HepG2 (cell line): ENCODE results near the gene MSANTD2. TPM values are rescaled to one million over a fixed set of nuclear protein-coding genes. Genes with fewer than 3 reads are reported as not detected.

Source experiments
- ATAC-seq: fragments of 200-7000 bp; cut with Tn5 transposase; 3 replicates; pipeline ENCODE4 v1.9.1; 2020; ENCODE audit warnings: mild to moderate bottlenecking, moderate library complexity
- BruUV-seq: library from RNA; stranded (reverse); fragments of 400-500 nt; replicated peaks from 2 replicates; lab custom pipeline; 2021; lab: Mats Ljungman, UMichigan
- CTCF ChIA-PET: fragments of 300-600 bp; formaldehyde crosslinking; extraction: SDS; loops from one replicate; lab custom pipeline; 2021; ENCODE audit warnings: low total read pairs, inconsistent platforms, low intra/inter-chr PET ratio; lab: Yijun Ruan, JAX
- POLR2A ChIA-PET: fragments of 350-600 bp; sonication (Branson Sonifier 250); formaldehyde crosslinking; loops from one replicate; lab custom pipeline; 2020; ENCODE audit warnings: antibody characterized with exemption, inconsistent platforms; lab: Yijun Ruan, JAX
- DNase-seq: peaks from one replicate; pipeline ENCODE4 v3.0.0-alpha.2; 2015; ENCODE audit warnings: low spot score
- FAIRE-seq: peaks from 3 replicates; lab custom pipeline; 2011; peaks lifted over from hg19 to GRCh38; lab: Jason Lieb, UNC
- H2AFZ ChIP-seq: one replicate; pipeline ENCODE4 v1.6.1; 2011; ENCODE audit warnings: low read length, inconsistent platforms
- H3K27ac ChIP-seq: fragments of 300-600 bp; 3 replicates; pipeline ENCODE4 v1.8.0; 2011; ENCODE audit warnings: mixed run types, mild to moderate bottlenecking, mixed read lengths, low read length, inconsistent platforms; ENCODE audit not compliant: insufficient read depth; ENCODE audit errors: extremely low read length
- H3K27me3 ChIP-seq, 2 experiments: fragments of 200-600 bp in 1 of 2; 2 replicates in 1 of 2; 3 replicates in 1 of 2; pipeline versions ENCODE4 v1.6.0 to v1.8.0; 2011; ENCODE audit warnings: low read length in 2 of 2, mild to moderate bottlenecking in 2 of 2, moderate library complexity in 2 of 2, inconsistent platforms in 1 of 2; ENCODE audit not compliant: insufficient read depth in 2 of 2, control insufficient read depth in 1 of 2
- H3K36me3 ChIP-seq, 2 experiments: fragments of 200-600 bp in 1 of 2; replicated peaks in 1 of 2; 2 replicates in 1 of 2; 3 replicates in 1 of 2; pipeline versions ENCODE4 v1.5.1 to v1.8.0; 2011; ENCODE audit warnings: low read length in 2 of 2, inconsistent platforms in 1 of 2; ENCODE audit not compliant: insufficient read depth in 2 of 2, control insufficient read depth in 1 of 2
- H3K4me1 ChIP-seq: 2 replicates; pipeline ENCODE4 v1.5.1; 2012; ENCODE audit warnings: low read length, inconsistent platforms; ENCODE audit not compliant: insufficient read depth
- H3K4me2 ChIP-seq: 2 replicates; pipeline ENCODE4 v1.6.0; 2011; ENCODE audit warnings: low read depth, low read length, inconsistent platforms
- H3K4me3 ChIP-seq, 3 experiments: fragments of 200-600 bp in 1 of 3; sonication (generic), shearing (Covaris generic) in 1 of 3; replicated peaks in 1 of 3; 2 replicates each; pipeline ENCODE4 v1.5.1; 2011 to 2016; ENCODE audit warnings: low read length in 3 of 3, inconsistent platforms in 2 of 3, low read depth in 2 of 3, mild to moderate bottlenecking in 2 of 3, control low read depth in 1 of 3, mixed read lengths in 1 of 3; ENCODE audit not compliant: insufficient read depth in 1 of 3
- H3K79me2 ChIP-seq: one replicate; pipeline ENCODE4 v1.6.1; 2011; ENCODE audit warnings: low read length, inconsistent platforms; ENCODE audit not compliant: insufficient read depth
- H3K9ac ChIP-seq: 2 replicates; pipeline ENCODE4 v1.6.0; 2011; ENCODE audit warnings: mild to moderate bottlenecking, low read depth, low read length, inconsistent platforms; ENCODE audit not compliant: insufficient read depth
- H3K9me3 ChIP-seq: 2 replicates; pipeline ENCODE4 v1.5.1; 2012; ENCODE audit warnings: mild to moderate bottlenecking, low read length
- H4K20me1 ChIP-seq: 2 replicates; pipeline ENCODE4 v1.6.0; 2011; ENCODE audit warnings: inconsistent platforms, mild to moderate bottlenecking, low read length, moderate library complexity; ENCODE audit not compliant: insufficient read depth
- GZF1 ChIP-seq: sonication (generic); formaldehyde crosslinking; IDR thresholded peaks from 2 replicates; pipeline ENCODE4 v1.5.1; 2020; ENCODE audit warnings: mild to moderate bottlenecking, missing genetic modification reagents
- NFYC ChIP-seq: IDR thresholded peaks from 2 replicates; pipeline ENCODE4 v1.6.1; 2016; ENCODE audit warnings: missing genetic modification reagents, missing compliant biosample characterization
- SNAI1 ChIP-seq: sonication (generic); formaldehyde crosslinking; IDR thresholded peaks from 2 replicates; pipeline ENCODE4 v1.5.0; 2020; ENCODE audit warnings: mild to moderate bottlenecking, missing genetic modification reagents, borderline replicate concordance
- SP4 ChIP-seq: sonication (generic); formaldehyde crosslinking; IDR thresholded peaks from 2 replicates; pipeline ENCODE4 v1.8.1; 2023; ENCODE audit warnings: mild to moderate bottlenecking, missing genetic modification reagents
- ZFP37 ChIP-seq: sonication (generic); formaldehyde crosslinking; IDR thresholded peaks from 2 replicates; pipeline ENCODE4 v1.4.0; 2020; ENCODE audit warnings: missing genetic modification reagents, borderline replicate concordance
- ZFP41 ChIP-seq: sonication (generic); formaldehyde crosslinking; IDR thresholded peaks from 2 replicates; pipeline ENCODE4 v1.4.0; 2020; ENCODE audit warnings: mild to moderate bottlenecking, missing genetic modification reagents, borderline replicate concordance
- ZNF441 ChIP-seq: sonication (generic); formaldehyde crosslinking; IDR thresholded peaks from 2 replicates; pipeline ENCODE4 v1.7.0; 2021; ENCODE audit warnings: missing genetic modification reagents, borderline replicate concordance
- WGBS: methylation state at CpG from one replicate; pipeline ENCODE4 v1.1.6; 2017; ENCODE audit warnings: low lambda C conversion rate; 5-methylcytosine and 5-hydroxymethylcytosine counted together
- in situ Hi-C: cut with HindIII; loops from 2 replicates; pipeline ENCODE4 v1.10.0; 2017; ENCODE audit warnings: low pct_unique_long_range_greater_than_20kb; ENCODE audit not compliant: extremely low pct_ligation_motif_present
- intact Hi-C: fragments of 100-400 bp; cut with micrococcal nuclease; formaldehyde crosslinking; loops from one replicate; pipeline ENCODE4 v1.10.0; 2022; ENCODE audit not compliant: unreplicated experiment
- polyA plus RNA-seq, 8 experiments: library from polyadenylated mRNA; depleted of rRNA in 3 of 8; stranded (reverse) in 7 of 8; unstranded in 1 of 8; fragments of >200 nt; fragmentation: Illumina TruSeq in 4 of 8; extraction: Trizol in 4 of 8; gene quantifications; 2 replicates each; pipeline versions ENCODE4 v1.2.1 to v1.2.3, GENCODE V29; 2011 to 2016; ENCODE audit warnings: low read depth in 4 of 8, missing spikeins in 1 of 8, mixed read lengths in 1 of 8; ENCODE audit not compliant: insufficient read depth in 1 of 8
- total RNA-seq, 5 experiments: library from RNA; depleted of rRNA; stranded (reverse); fragments of >200 nt; fragmentation: Illumina TruSeq; extraction: Trizol; gene quantifications; 2 replicates each; pipeline ENCODE4 v1.2.3, GENCODE V29; 2016; ENCODE audit warnings: low read depth in 1 of 5
- TF ChIP-seq, protein P1 (sequence below): sonication (generic); formaldehyde crosslinking; IDR thresholded peaks from 2 replicates; pipeline ENCODE4 v1.5.0; 2020; ENCODE audit warnings: mild to moderate bottlenecking, missing genetic modification reagents, borderline replicate concordance
- TF ChIP-seq, protein P2 (sequence below): sonication (generic); formaldehyde crosslinking; conservative IDR thresholded peaks from 2 replicates; pipeline ENCODE4 v1.4.0; 2020; ENCODE audit warnings: missing genetic modification reagents
- TF ChIP-seq, protein P3 (sequence below): IDR thresholded peaks from 2 replicates; pipeline ENCODE4 v1.6.1; 2016; ENCODE audit warnings: missing compliant biosample characterization, missing genetic modification reagents, borderline replicate concordance
- TF ChIP-seq, protein P4 (sequence below): sonication (generic); formaldehyde crosslinking; IDR thresholded peaks from 2 replicates; pipeline ENCODE4 v1.4.0; 2020; ENCODE audit warnings: missing genetic modification reagents

Gene MSANTD2
- total and polyA plus RNA-seq, 2 of the 13 experiments (the other 11 are each of a cell fraction or from before 2014, with no cell fraction given) = 8.7 to 10.1 TPM

DNA sequence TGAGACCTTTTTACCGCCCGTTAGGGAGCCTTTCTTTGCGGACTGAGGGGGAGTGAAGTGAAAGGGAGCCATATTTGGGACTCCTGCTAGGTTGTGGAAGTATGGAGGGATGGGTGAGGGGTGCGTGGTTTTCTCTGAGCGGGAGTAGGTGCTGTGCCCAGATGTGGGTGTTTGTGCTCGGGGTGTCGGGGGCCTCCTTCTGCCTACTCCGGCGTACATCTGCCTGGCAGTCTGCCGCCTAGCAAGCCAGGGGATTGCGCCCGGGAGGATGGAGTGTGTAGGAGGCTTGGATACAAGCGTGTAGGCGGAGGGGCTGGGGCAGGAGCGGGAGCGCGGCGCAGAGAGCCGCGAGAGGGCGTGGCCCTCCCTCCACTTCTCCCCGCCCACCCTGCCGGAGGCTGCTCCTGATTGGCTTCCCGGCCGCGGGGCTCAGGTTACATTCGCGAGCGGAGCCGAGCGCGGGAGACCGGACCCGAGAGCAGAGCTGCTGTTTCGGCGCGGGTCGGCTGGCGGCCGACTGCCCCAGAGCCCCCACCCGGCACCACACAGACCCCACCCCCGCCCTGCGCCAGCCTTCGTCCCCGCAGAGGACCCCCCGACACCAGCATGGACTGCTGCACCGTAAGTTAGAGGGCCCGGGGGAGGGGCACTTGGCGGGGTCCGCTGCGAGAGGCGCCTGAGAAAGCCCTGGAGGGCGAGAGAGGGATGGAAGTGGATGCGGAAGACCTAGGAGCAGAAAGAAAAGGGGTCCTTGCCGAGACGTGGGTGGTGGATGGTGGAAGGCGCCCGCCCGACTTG lies 60.5 kb downstream of the MSANTD2 start, which contains the start of gene NRGN:
Gene NRGN, plus strand, starts transcription at position 464 of the 798 bp plus-strand sequence. Its CDS starts 143 bp downstream, at position 607.
- Histone ChIP-seq H3K36me3 (no peaks in the 10 kb centered on the region), H3K79me2 (no peaks in the 10 kb centered on the region), H2AFZ (no peak within 1 kb of the TSS), H3K9ac (no peak within 1 kb of the TSS), H4K20me1 (no peaks in the 10 kb centered on the region), H3K27ac (no peak within 1 kb of the TSS), H3K4me1 (peaks cover 18% of the 10 kb centered on the region), H3K9me3 (no peaks in the 10 kb centered on the region), H3K4me3 (peak within 1 kb of the TSS; percentile 41 to 68 (median 64)), H3K4me2 (peak within 1 kb of the TSS; percentile 80), H3K27me3 (peaks cover 2 to 77% of the 10 kb centered on the region in 2 experiments; a peak in 4 of 5 replicates)
- peak; percentile 66 for FAIRE-seq
- BruUV-seq = no TSS peak
- peak; percentile 79 for DNase-seq
- in situ Hi-C loops (no loop called here), intact Hi-C loops (loop anchor here (5.0 to 10.0 kb wide), 2 partner anchors 55 to 997 kb away; partner anchors contain the start of gene ZNF202)
- ATAC-seq = peak; percentile 98
- CTCF ChIA-PET = interaction anchor here (1.5 kb wide), 1 partner anchor 19 kb away, joined by 3 read pairs; no protein-coding TSS in a partner anchor
- 6% methylated on average over 21 of the region's 59 CpGs for WGBS
- POLR2A ChIA-PET = interaction anchor here (0.6 to 1.3 kb wide), 3 partner anchors 12 to 24 kb away, joined by 4 to 6 read pairs (median 5); no protein-coding TSS in a partner anchor
- TF ChIP-seq, protein P1, sequence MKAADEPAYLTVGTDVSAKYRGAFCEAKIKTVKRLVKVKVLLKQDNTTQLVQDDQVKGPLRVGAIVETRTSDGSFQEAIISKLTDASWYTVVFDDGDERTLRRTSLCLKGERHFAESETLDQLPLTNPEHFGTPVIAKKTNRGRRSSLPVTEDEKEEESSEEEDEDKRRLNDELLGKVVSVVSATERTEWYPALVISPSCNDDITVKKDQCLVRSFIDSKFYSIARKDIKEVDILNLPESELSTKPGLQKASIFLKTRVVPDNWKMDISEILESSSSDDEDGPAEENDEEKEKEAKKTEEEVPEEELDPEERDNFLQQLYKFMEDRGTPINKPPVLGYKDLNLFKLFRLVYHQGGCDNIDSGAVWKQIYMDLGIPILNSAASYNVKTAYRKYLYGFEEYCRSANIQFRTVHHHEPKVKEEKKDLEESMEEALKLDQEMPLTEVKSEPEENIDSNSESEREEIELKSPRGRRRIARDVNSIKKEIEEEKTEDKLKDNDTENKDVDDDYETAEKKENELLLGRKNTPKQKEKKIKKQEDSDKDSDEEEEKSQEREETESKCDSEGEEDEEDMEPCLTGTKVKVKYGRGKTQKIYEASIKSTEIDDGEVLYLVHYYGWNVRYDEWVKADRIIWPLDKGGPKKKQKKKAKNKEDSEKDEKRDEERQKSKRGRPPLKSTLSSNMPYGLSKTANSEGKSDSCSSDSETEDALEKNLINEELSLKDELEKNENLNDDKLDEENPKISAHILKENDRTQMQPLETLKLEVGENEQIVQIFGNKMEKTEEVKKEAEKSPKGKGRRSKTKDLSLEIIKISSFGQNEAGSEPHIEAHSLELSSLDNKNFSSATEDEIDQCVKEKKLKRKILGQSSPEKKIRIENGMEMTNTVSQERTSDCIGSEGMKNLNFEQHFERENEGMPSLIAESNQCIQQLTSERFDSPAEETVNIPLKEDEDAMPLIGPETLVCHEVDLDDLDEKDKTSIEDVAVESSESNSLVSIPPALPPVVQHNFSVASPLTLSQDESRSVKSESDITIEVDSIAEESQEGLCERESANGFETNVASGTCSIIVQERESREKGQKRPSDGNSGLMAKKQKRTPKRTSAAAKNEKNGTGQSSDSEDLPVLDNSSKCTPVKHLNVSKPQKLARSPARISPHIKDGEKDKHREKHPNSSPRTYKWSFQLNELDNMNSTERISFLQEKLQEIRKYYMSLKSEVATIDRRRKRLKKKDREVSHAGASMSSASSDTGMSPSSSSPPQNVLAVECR = peak; percentile 46; the same call in 1 of the 2 replicates
- TF ChIP-seq ZFP41 (CRISPR knock-in tag) = no peak
- TF ChIP-seq NFYC (CRISPR knock-in tag) = peak; percentile 75
- TF ChIP-seq ZFP37 = no peak
- TF ChIP-seq, protein P2, sequence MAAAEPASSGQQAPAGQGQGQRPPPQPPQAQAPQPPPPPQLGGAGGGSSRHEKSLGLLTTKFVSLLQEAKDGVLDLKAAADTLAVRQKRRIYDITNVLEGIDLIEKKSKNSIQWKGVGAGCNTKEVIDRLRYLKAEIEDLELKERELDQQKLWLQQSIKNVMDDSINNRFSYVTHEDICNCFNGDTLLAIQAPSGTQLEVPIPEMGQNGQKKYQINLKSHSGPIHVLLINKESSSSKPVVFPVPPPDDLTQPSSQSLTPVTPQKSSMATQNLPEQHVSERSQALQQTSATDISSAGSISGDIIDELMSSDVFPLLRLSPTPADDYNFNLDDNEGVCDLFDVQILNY (CRISPR knock-in tag) = 0 out of 2 replicates have a peak, but pooled peaks have one; percentile 34
- TF ChIP-seq, protein P3, sequence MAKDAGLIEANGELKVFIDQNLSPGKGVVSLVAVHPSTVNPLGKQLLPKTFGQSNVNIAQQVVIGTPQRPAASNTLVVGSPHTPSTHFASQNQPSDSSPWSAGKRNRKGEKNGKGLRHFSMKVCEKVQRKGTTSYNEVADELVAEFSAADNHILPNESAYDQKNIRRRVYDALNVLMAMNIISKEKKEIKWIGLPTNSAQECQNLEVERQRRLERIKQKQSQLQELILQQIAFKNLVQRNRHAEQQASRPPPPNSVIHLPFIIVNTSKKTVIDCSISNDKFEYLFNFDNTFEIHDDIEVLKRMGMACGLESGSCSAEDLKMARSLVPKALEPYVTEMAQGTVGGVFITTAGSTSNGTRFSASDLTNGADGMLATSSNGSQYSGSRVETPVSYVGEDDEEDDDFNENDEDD (CRISPR knock-in tag) = peak; percentile 78; the same call in 1 of the 2 replicates
- TF ChIP-seq SP4 = peak; percentile 95
- no peak for TF ChIP-seq GZF1 (CRISPR knock-in tag)
- 0 out of 2 replicates have a peak, but pooled peaks have one; percentile 47 for TF ChIP-seq SNAI1 (CRISPR knock-in tag)
- TF ChIP-seq, protein P4, sequence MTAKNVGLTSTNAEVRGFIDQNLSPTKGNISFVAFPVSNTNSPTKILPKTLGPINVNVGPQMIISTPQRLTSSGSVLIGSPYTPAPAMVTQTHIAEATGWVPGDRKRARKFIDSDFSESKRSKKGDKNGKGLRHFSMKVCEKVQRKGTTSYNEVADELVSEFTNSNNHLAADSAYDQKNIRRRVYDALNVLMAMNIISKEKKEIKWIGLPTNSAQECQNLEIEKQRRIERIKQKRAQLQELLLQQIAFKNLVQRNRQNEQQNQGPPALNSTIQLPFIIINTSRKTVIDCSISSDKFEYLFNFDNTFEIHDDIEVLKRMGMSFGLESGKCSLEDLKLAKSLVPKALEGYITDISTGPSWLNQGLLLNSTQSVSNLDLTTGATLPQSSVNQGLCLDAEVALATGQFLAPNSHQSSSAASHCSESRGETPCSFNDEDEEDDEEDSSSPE = peak; percentile 90
- peak; percentile 46; the same call in 1 of the 2 replicates for TF ChIP-seq ZNF441 (CRISPR knock-in tag)
